22Rv1 (cell line): ENCODE measurements around the gene SPINK8.

Experiments
- H3K27ac ChIP-seq: fragments of 450-650 bp; 2 replicates; pipeline ENCODE4 v1.5.1; 2017
- CTCF ChIP-seq: fragments of 450-650 bp; IDR thresholded peaks from 2 replicates; pipeline ENCODE4 v1.5.1; 2017; ENCODE audit warnings: mild to moderate bottlenecking
- ZFX ChIP-seq: fragments of 450-650 bp; IDR thresholded peaks from 2 replicates; pipeline ENCODE4 v1.6.1; 2017; ENCODE audit warnings: antibody characterized with exemption, borderline replicate concordance

The SPINK8 gene

GRCh38 chr3:48287034-48287433 lies 46.4 kb downstream of the SPINK8 start:
- TF ChIP-seq ZFX (no peak), CTCF (no peak)
- H3K27ac ChIP-seq = no peak overlapping the region

- TF ChIP-seq CTCF (no peak), ZFX (no peak)
These were observed 47.2 kb downstream of the SPINK8 start for GRCh38 chr3:48286308-48286707.

GRCh38 chr3:48285675-48286074 lies 47.8 kb downstream of the SPINK8 start:
- TF ChIP-seq CTCF (no peak), ZFX (no peak)
- H3K27ac ChIP-seq = no peak overlapping the region

More at GRCh38 chr3:48286308-48286707, 47.2 kb downstream of the SPINK8 start:
- no peak overlapping the region for H3K27ac ChIP-seq

- H3K27ac ChIP-seq = no peak overlapping the region
- TF ChIP-seq CTCF (no peak), ZFX (no peak)
These were observed 48.3 kb downstream of the SPINK8 start for GRCh38 chr3:48285132-48285531.

- TF ChIP-seq CTCF (no peak), ZFX (no peak)
These were observed 52.6 kb downstream of the SPINK8 start for GRCh38 chr3:48280881-48281280.

GRCh38 chr3:48278884-48279559 lies 54.4 kb downstream of the SPINK8 start:
- TF ChIP-seq ZFX = no peak
- no peak for TF ChIP-seq CTCF
- H3K27ac ChIP-seq = no peak overlapping the region

More at GRCh38 chr3:48280881-48281280, 52.6 kb downstream of the SPINK8 start:
- H3K27ac ChIP-seq = no peak overlapping the region

GRCh38 chr3:48276911-48277641 lies 56.4 kb downstream of the SPINK8 start:
- TF ChIP-seq ZFX = no peak
- no peak for TF ChIP-seq CTCF
- H3K27ac ChIP-seq = no peak overlapping the region
